Suprapubic skin (tissue), 4 donors: Measurements from ENCODE around the gene TSPAN18.

Source experiments
- CTCF ChIP-seq, 2 donors: fragments of 200-600 bp in 1 of 2; fragments of 450-650 bp in 1 of 2; sonication (generic) in 1 of 2; IDR thresholded peaks; one replicate each; pipeline ENCODE4 v1.5.1; 2016 to 2019; ENCODE audit warnings: antibody characterized with exemption in 2 of 2, mild to moderate bottlenecking in 1 of 2, moderate library complexity in 1 of 2
- POLR2A ChIP-seq, 2 donors: fragments of 450-650 bp; IDR thresholded peaks; one replicate each; pipeline ENCODE4 v1.6.1; 2017; ENCODE audit warnings: antibody characterized with exemption in 2 of 2, mild to moderate bottlenecking in 2 of 2, moderate library complexity in 2 of 2
- POLR2AphosphoS5 ChIP-seq, 3 donors: sonication (generic); formaldehyde crosslinking; IDR thresholded peaks; one replicate each; pipeline ENCODE4 v1.6.1; 2017; ENCODE audit warnings: antibody characterized with exemption in 3 of 3

- TF ChIP-seq CTCF (IDR thresholded peaks at IDR 0.05) (no peak), POLR2A (IDR thresholded peaks at IDR 0.05) (no peak), POLR2AphosphoS5 (IDR thresholded peaks at IDR 0.05) (no peak)
Measured at GRCh38 chr11:44728491-44728910, 1.7 kb downstream of the TSPAN18 start.
